BLaER1 (cell line): Measurements from ENCODE around the gene MAML3.
A peak's percentile ranks its signal among the peaks of the same experiment; 100 is the strongest.

ENCODE experiments used
- H3K27ac ChIP-seq: shearing (Covaris generic); formaldehyde crosslinking; 2 replicates; pipeline ENCODE4 v1.8.1; 2022
- H3K27me3 ChIP-seq: shearing (Covaris generic); formaldehyde crosslinking; 2 replicates; pipeline ENCODE4 v1.8.1; 2022
- H3K36me3 ChIP-seq: shearing (Covaris generic); formaldehyde crosslinking; 2 replicates; pipeline ENCODE4 v1.8.1; 2022
- H3K4me1 ChIP-seq: shearing (Covaris generic); formaldehyde crosslinking; 2 replicates; pipeline ENCODE4 v1.8.1; 2022
- H3K4me2 ChIP-seq: shearing (Covaris generic); formaldehyde crosslinking; 2 replicates; pipeline ENCODE4 v1.8.1; 2022
- H3K4me3 ChIP-seq: shearing (Covaris generic); formaldehyde crosslinking; 2 replicates; pipeline ENCODE4 v1.8.1; 2022
- H3K9ac ChIP-seq: shearing (Covaris generic); formaldehyde crosslinking; 2 replicates; pipeline ENCODE4 v1.8.1; 2022
- H3K9me3 ChIP-seq: shearing (Covaris generic); formaldehyde crosslinking; 2 replicates; pipeline ENCODE4 v1.8.1; 2022
- H4K20me1 ChIP-seq: shearing (Covaris generic); formaldehyde crosslinking; 2 replicates; pipeline ENCODE4 v1.8.1; 2022
- Cebpa-rat ChIP-seq: shearing (Covaris generic); IDR thresholded peaks from 2 replicates; pipeline ENCODE4 v1.8.1; 2022

Gene MAML3

GRCh38 chr4:140149846-140150635 lies 3.9 kb downstream of the MAML3 start:
- Histone ChIP-seq H3K27ac (peak overlapping the region; percentile 96), H4K20me1 (no peaks in the 10 kb centered on the region), H3K9ac (peak overlapping the region; percentile 96), H3K36me3 (no peaks in the 10 kb centered on the region), H3K4me2 (peak overlapping the region; percentile 85), H3K9me3 (no peaks in the 10 kb centered on the region), H3K4me3 (peak overlapping the region; percentile 93), H3K4me1 (peaks cover 26% of the 10 kb centered on the region), H3K27me3 (no peaks in the 10 kb centered on the region)
- no peak for TF ChIP-seq Cebpa-rat

- H3K4me2 ChIP-seq = no peak overlapping the region
- peaks cover 35% of the 10 kb centered on the region for H3K4me1 ChIP-seq
- H3K36me3 ChIP-seq = 0 out of 2 replicates have a peak, but pooled peaks cover 6% of the 10 kb centered on the region
- H4K20me1 ChIP-seq = no peaks in the 10 kb centered on the region; the same call in 1 of the 2 replicates
- H3K9ac ChIP-seq = no peak overlapping the region
- H3K27me3 ChIP-seq = no peaks in the 10 kb centered on the region
- no peaks in the 10 kb centered on the region for H3K9me3 ChIP-seq
- no peak overlapping the region for H3K4me3 ChIP-seq
- TF ChIP-seq Cebpa-rat = no peak
- H3K27ac ChIP-seq = no peak overlapping the region
Measured at GRCh38 chr4:140144050-140144449, 9.9 kb downstream of the MAML3 start.

- Histone ChIP-seq H3K9ac (no peak overlapping the region), H3K27me3 (no peaks in the 10 kb centered on the region), H3K4me2 (no peak overlapping the region), H3K9me3 (peaks cover 13% of the 10 kb centered on the region; the same call in 1 of the 2 replicates), H4K20me1 (no peaks in the 10 kb centered on the region; the same call in 1 of the 2 replicates), H3K27ac (no peak overlapping the region), H3K4me3 (no peak overlapping the region), H3K4me1 (peaks cover 20% of the 10 kb centered on the region), H3K36me3 (peaks cover 6% of the 10 kb centered on the region; the same call in 1 of the 2 replicates)
- no peak for TF ChIP-seq Cebpa-rat
Measured at GRCh38 chr4:140141210-140141835, 12.7 kb downstream of the MAML3 start.

- H3K27me3 ChIP-seq = no peaks in the 10 kb centered on the region
- peaks cover 7% of the 10 kb centered on the region; the same call in 1 of the 2 replicates for H4K20me1 ChIP-seq
- H3K4me2 ChIP-seq = no peak overlapping the region
- no peak overlapping the region for H3K4me3 ChIP-seq
- peaks cover 11% of the 10 kb centered on the region; the same call in 1 of the 2 replicates for H3K36me3 ChIP-seq
- no peak overlapping the region for H3K9ac ChIP-seq
- H3K27ac ChIP-seq = no peak overlapping the region
- H3K4me1 ChIP-seq = peaks cover 20% of the 10 kb centered on the region
- TF ChIP-seq Cebpa-rat = no peak
- peaks cover 13% of the 10 kb centered on the region; the same call in 1 of the 2 replicates for H3K9me3 ChIP-seq
Measured at GRCh38 chr4:140140566-140140965, 13.4 kb downstream of the MAML3 start.

GRCh38 chr4:140138428-140138827 lies 15.6 kb downstream of the MAML3 start:
- Histone ChIP-seq H3K36me3 (peaks cover 6% of the 10 kb centered on the region; the same call in 1 of the 2 replicates), H3K9me3 (peaks cover 13% of the 10 kb centered on the region; the same call in 1 of the 2 replicates), H3K9ac (no peak overlapping the region), H3K4me3 (no peak overlapping the region), H4K20me1 (peaks cover 15% of the 10 kb centered on the region; the same call in 1 of the 2 replicates), H3K27me3 (no peaks in the 10 kb centered on the region), H3K4me2 (no peak overlapping the region), H3K27ac (no peak overlapping the region), H3K4me1 (peaks cover 11% of the 10 kb centered on the region)
- TF ChIP-seq Cebpa-rat = no peak

GRCh38 chr4:140137671-140138070 lies 16.3 kb downstream of the MAML3 start:
- Histone ChIP-seq H3K36me3 (peaks cover 7% of the 10 kb centered on the region), H3K27me3 (no peaks in the 10 kb centered on the region), H3K27ac (no peak overlapping the region), H3K9me3 (peaks cover 13% of the 10 kb centered on the region; the same call in 1 of the 2 replicates), H3K4me3 (no peak overlapping the region), H3K9ac (no peak overlapping the region), H3K4me2 (no peak overlapping the region), H4K20me1 (peaks cover 16% of the 10 kb centered on the region; the same call in 1 of the 2 replicates), H3K4me1 (peaks cover 4% of the 10 kb centered on the region)
- no peak for TF ChIP-seq Cebpa-rat

- H3K4me2 ChIP-seq = no peak overlapping the region
- no peaks in the 10 kb centered on the region for H3K4me1 ChIP-seq
- H3K9ac ChIP-seq = no peak overlapping the region
- no peak for TF ChIP-seq Cebpa-rat
- no peaks in the 10 kb centered on the region for H3K27me3 ChIP-seq
- H3K36me3 ChIP-seq = peaks cover 19% of the 10 kb centered on the region
- H3K4me3 ChIP-seq = no peak overlapping the region
- H4K20me1 ChIP-seq = peaks cover 26% of the 10 kb centered on the region; the same call in 1 of the 2 replicates
- peaks cover 13% of the 10 kb centered on the region; the same call in 1 of the 2 replicates for H3K9me3 ChIP-seq
- H3K27ac ChIP-seq = no peak overlapping the region
Measured at GRCh38 chr4:140136509-140136908, 17.5 kb downstream of the MAML3 start.

GRCh38 chr4:140135529-140136088 lies 18.4 kb downstream of the MAML3 start:
- H3K4me1 ChIP-seq = no peaks in the 10 kb centered on the region
- H3K9me3 ChIP-seq = peaks cover 13% of the 10 kb centered on the region; the same call in 1 of the 2 replicates
- H3K27ac ChIP-seq = no peak overlapping the region
- peaks cover 26% of the 10 kb centered on the region for H3K36me3 ChIP-seq
- no peak for TF ChIP-seq Cebpa-rat
- H3K27me3 ChIP-seq = no peaks in the 10 kb centered on the region
- no peak overlapping the region for H3K4me3 ChIP-seq
- no peak overlapping the region for H3K4me2 ChIP-seq
- H3K9ac ChIP-seq = no peak overlapping the region
- H4K20me1 ChIP-seq = peaks cover 26% of the 10 kb centered on the region; the same call in 1 of the 2 replicates

- H3K27ac ChIP-seq = no peak overlapping the region
- peaks cover 26% of the 10 kb centered on the region; the same call in 1 of the 2 replicates for H4K20me1 ChIP-seq
Measured at GRCh38 chr4:140134746-140135425, 19.1 kb downstream of the MAML3 start.

More at GRCh38 chr4:140134746-140135425, 19.1 kb downstream of the MAML3 start:
- no peak overlapping the region for H3K4me2 ChIP-seq
- no peak overlapping the region for H3K4me3 ChIP-seq
- H3K4me1 ChIP-seq = no peaks in the 10 kb centered on the region
- no peak overlapping the region for H3K9ac ChIP-seq
- TF ChIP-seq Cebpa-rat = no peak
- H3K9me3 ChIP-seq = peaks cover 13% of the 10 kb centered on the region; the same call in 1 of the 2 replicates
- no peaks in the 10 kb centered on the region for H3K27me3 ChIP-seq
- peaks cover 26% of the 10 kb centered on the region for H3K36me3 ChIP-seq
